IMR-90 (cell line): ENCODE measurements around the gene PAX5. TPM values are rescaled to one million over a fixed set of nuclear protein-coding genes. Genes with fewer than 3 reads are reported as not detected.

Experiments
- ATAC-seq: fragments of 200-7000 bp; cut with Tn5 transposase; 2 replicates; pipeline ENCODE4 v1.9.1; 2020; ENCODE audit warnings: low read depth, mild to moderate bottlenecking, moderate library complexity
- BruUV-seq: library from RNA; stranded (reverse); fragments of 400-500 nt; replicated peaks from 2 replicates; lab custom pipeline; 2021; lab: Mats Ljungman, UMichigan
- CTCF ChIA-PET: fragments of 300-600 bp; formaldehyde crosslinking; extraction: SDS; loops from one replicate; lab custom pipeline; 2021; ENCODE audit warnings: antibody characterized with exemption; lab: Yijun Ruan, JAX
- POLR2A ChIA-PET: fragments of 300-600 bp; sonication (Branson Sonifier 250); formaldehyde crosslinking; loops from one replicate; lab custom pipeline; 2022; ENCODE audit warnings: antibody characterized with exemption; ENCODE audit not compliant: unreplicated experiment; lab: Charles Lee
- DNase-seq: peaks from one replicate; pipeline ENCODE4 v3.0.0; 2013
- H2AFZ ChIP-seq: replicated peaks from 2 replicates; pipeline ENCODE3; 2013; ENCODE audit warnings: low read length, mild to moderate bottlenecking; ENCODE audit not compliant: poor library complexity
- H2AK5ac ChIP-seq: 2 replicates; pipeline ENCODE4 v1.6.1; 2013; ENCODE audit warnings: low read depth, low read length, inconsistent platforms
- H2AK9ac ChIP-seq: replicated peaks from 2 replicates; pipeline ENCODE3; 2013; ENCODE audit warnings: mild to moderate bottlenecking, low read depth, low read length, moderate library complexity; ENCODE audit not compliant: poor library complexity
- H2BK120ac ChIP-seq: 2 replicates; pipeline ENCODE4 v1.6.1; 2013; ENCODE audit warnings: low read depth, low read length, inconsistent platforms
- H2BK15ac ChIP-seq: 3 replicates; pipeline ENCODE4 v1.6.1; 2013; ENCODE audit warnings: low read depth, low read length, inconsistent platforms
- H2BK20ac ChIP-seq: 2 replicates; pipeline ENCODE4 v1.6.1; 2013; ENCODE audit warnings: low read depth, mild to moderate bottlenecking, inconsistent platforms, low read length, moderate library complexity
- H2BK5ac ChIP-seq: 2 replicates; pipeline ENCODE4 v1.6.1; 2013; ENCODE audit warnings: mild to moderate bottlenecking, low read depth, low read length, inconsistent platforms; ENCODE audit not compliant: poor library complexity, severe bottlenecking
- H3K14ac ChIP-seq: replicated peaks from 2 replicates; pipeline ENCODE4 v1.6.1; 2013; ENCODE audit warnings: low read depth, low read length, inconsistent platforms
- H3K18ac ChIP-seq: 2 replicates; pipeline ENCODE4 v1.6.1; 2013; ENCODE audit warnings: low read depth, low read length, control low read depth
- H3K23ac ChIP-seq: 2 replicates; pipeline ENCODE4 v1.6.1; 2013; ENCODE audit warnings: low read depth, low read length, inconsistent platforms
- H3K27ac ChIP-seq: 2 replicates; pipeline ENCODE4 v1.5.1; 2013; ENCODE audit warnings: mild to moderate bottlenecking, control low read depth, low read length; ENCODE audit not compliant: insufficient read depth
- H3K27me3 ChIP-seq: 2 replicates; pipeline ENCODE4 v1.6.1; 2013; ENCODE audit warnings: low read length; ENCODE audit not compliant: control insufficient read depth, insufficient read depth
- H3K36me3 ChIP-seq: 2 replicates; pipeline ENCODE4 v1.6.1; 2013; ENCODE audit warnings: low read length, mixed read lengths; ENCODE audit not compliant: control insufficient read depth, insufficient read depth
- H3K4ac ChIP-seq: 2 replicates; pipeline ENCODE4 v1.6.1; 2013; ENCODE audit warnings: low read depth, low read length, inconsistent platforms
- H3K4me1 ChIP-seq: 2 replicates; pipeline ENCODE4 v1.6.1; 2013; ENCODE audit warnings: low read length, mixed read lengths; ENCODE audit not compliant: control insufficient read depth, insufficient read depth
- H3K4me2 ChIP-seq: 2 replicates; pipeline ENCODE4 v1.6.1; 2013; ENCODE audit warnings: low read depth, mild to moderate bottlenecking, control low read depth, low read length, moderate library complexity
- H3K4me3 ChIP-seq: 2 replicates; pipeline ENCODE4 v1.5.1; 2013; ENCODE audit warnings: low read depth, mild to moderate bottlenecking, control low read depth, low read length, moderate library complexity; ENCODE audit not compliant: insufficient read depth
- H3K56ac ChIP-seq: 2 replicates; pipeline ENCODE4 v1.6.1; 2013; ENCODE audit warnings: low read length, inconsistent platforms; ENCODE audit not compliant: insufficient read depth; ENCODE audit errors: extremely low read depth
- H3K79me1 ChIP-seq, 2 experiments: 2 replicates each; pipeline ENCODE4 v1.6.1; 2013; ENCODE audit warnings: low read length in 2 of 2, inconsistent platforms in 1 of 2, low read depth in 1 of 2
- H3K9ac ChIP-seq: 2 replicates; pipeline ENCODE4 v1.6.1; 2013; ENCODE audit warnings: low read depth, low read length, control low read depth
- H3K9me1 ChIP-seq: 2 replicates; pipeline ENCODE4 v1.6.1; 2013; ENCODE audit warnings: low read length, inconsistent platforms; ENCODE audit not compliant: insufficient read depth
- H3K9me3 ChIP-seq: 2 replicates; pipeline ENCODE4 v1.6.1; 2013; ENCODE audit warnings: low read length; ENCODE audit not compliant: control insufficient read depth, insufficient read depth
- H4K20me1 ChIP-seq: 2 replicates; pipeline ENCODE4 v1.6.1; 2013; ENCODE audit warnings: low read length, inconsistent platforms; ENCODE audit not compliant: insufficient read depth
- H4K5ac ChIP-seq: 2 replicates; pipeline ENCODE4 v1.6.1; 2013; ENCODE audit warnings: mild to moderate bottlenecking, low read depth, low read length, control low read depth
- H4K8ac ChIP-seq, 2 experiments: 2 replicates each; pipeline ENCODE4 v1.6.1; 2013; ENCODE audit warnings: low read depth in 2 of 2, low read length in 2 of 2, control low read depth in 1 of 2, inconsistent platforms in 1 of 2
- H4K91ac ChIP-seq: 2 replicates; pipeline ENCODE4 v1.6.1; 2013; ENCODE audit warnings: low read depth, low read length, inconsistent platforms; ENCODE audit not compliant: insufficient read depth
- BHLHE40 ChIP-seq: fragments of 150-350 bp; IDR thresholded peaks from 2 replicates; pipeline ENCODE4 v1.6.1; 2016; ENCODE audit warnings: mild to moderate bottlenecking, low read depth, low read length
- CEBPB ChIP-seq: IDR thresholded peaks from 2 replicates; pipeline ENCODE4 v1.6.1; 2012; ENCODE audit warnings: low read depth, low read length, improper control_type of control experiment
- CHD1 ChIP-seq: IDR thresholded peaks from 2 replicates; pipeline ENCODE4 v1.6.1; 2012; ENCODE audit warnings: low read depth, low read length, improper control_type of control experiment
- FOS ChIP-seq: fragments of 150-350 bp; IDR thresholded peaks from 2 replicates; pipeline ENCODE4 v1.6.1; 2016; ENCODE audit warnings: low read depth, low read length
- MAFK ChIP-seq: IDR thresholded peaks from 2 replicates; pipeline ENCODE4 v1.6.1; 2012; ENCODE audit warnings: low read depth, low read length, improper control_type of control experiment
- MAZ ChIP-seq: IDR thresholded peaks from 2 replicates; pipeline ENCODE4 v1.6.1; 2012; ENCODE audit warnings: low read depth, mild to moderate bottlenecking, low read length, improper control_type of control experiment, moderate library complexity, borderline replicate concordance
- MXI1 ChIP-seq: IDR thresholded peaks from 2 replicates; pipeline ENCODE4 v1.6.1; 2012; ENCODE audit warnings: low read depth, mild to moderate bottlenecking, low read length, moderate library complexity, borderline replicate concordance
- NFE2L2 ChIP-seq: fragments of 150-350 bp; IDR thresholded peaks from 2 replicates; pipeline ENCODE4 v1.6.1; 2016; ENCODE audit warnings: low read depth, mild to moderate bottlenecking, low read length
- POLR2A ChIP-seq: IDR thresholded peaks from 2 replicates; pipeline ENCODE4 v1.6.1; 2012; ENCODE audit warnings: mild to moderate bottlenecking, low read depth, low read length
- RAD21 ChIP-seq: IDR thresholded peaks from 2 replicates; pipeline ENCODE4 v1.6.1; 2012; ENCODE audit warnings: low read length, improper control_type of control experiment
- RCOR1 ChIP-seq: IDR thresholded peaks from 2 replicates; pipeline ENCODE4 v1.6.1; 2012; ENCODE audit warnings: mild to moderate bottlenecking, low read length, improper control_type of control experiment; ENCODE audit not compliant: insufficient replicate concordance
- RFX5 ChIP-seq: IDR thresholded peaks from 2 replicates; pipeline ENCODE4 v1.8.0; 2012; ENCODE audit warnings: low read depth, mild to moderate bottlenecking, low read length, moderate library complexity
- SMC3 ChIP-seq: fragments of 150-350 bp; IDR thresholded peaks from 2 replicates; pipeline ENCODE4 v1.6.1; 2016; ENCODE audit warnings: low read depth, mild to moderate bottlenecking, antibody characterized with exemption, low read length, moderate library complexity
- WGBS, 2 experiments: methylation state at CpG; one replicate each; pipeline versions ENCODE4 v1.1.5 to v1.1.7; 2013; ENCODE audit warnings: missing lambda C conversion rate in 2 of 2; ENCODE audit not compliant: insufficient read length in 1 of 2; ENCODE audit errors: extremely low coverage in 2 of 2; 5-methylcytosine and 5-hydroxymethylcytosine counted together
- dilution Hi-C: fragments of 300-500 bp; cut with HindIII; formaldehyde crosslinking; loops from one replicate; pipeline ENCODE4 v1.14.3; 2018; ENCODE audit warnings: low sequenced_read_pairs; ENCODE audit not compliant: unreplicated experiment
- in situ Hi-C: fragments of 300-500 bp; cut with MboI; formaldehyde crosslinking; loops from 3 replicates; pipeline ENCODE4 v1.14.3; 2019; ENCODE audit warnings: low sequenced_read_pairs, inconsistent platforms, mixed read lengths
- intact Hi-C: fragments of 100-400 bp; cut with micrococcal nuclease; formaldehyde crosslinking; loops from 2 replicates; pipeline ENCODE4 v1.10.0; 2022
- polyA plus RNA-seq, 3 experiments: library from polyadenylated mRNA; depleted of rRNA; stranded (reverse); fragments of >200 nt; gene quantifications; 2 replicates each; pipeline ENCODE4 v1.2.3, GENCODE V29; 2012; ENCODE audit warnings: low replicate concordance in 1 of 3
- total RNA-seq: library from RNA; depleted of rRNA; stranded (reverse); fragments of >200 nt; gene quantifications from 2 replicates; pipeline ENCODE4 v1.2.3, GENCODE V29; 2012
- TF ChIP-seq, protein P1 (sequence below): fragments of 150-350 bp; IDR thresholded peaks from 2 replicates; pipeline ENCODE4 v1.6.1; 2016; ENCODE audit warnings: low read depth, mild to moderate bottlenecking, low read length, moderate library complexity, borderline replicate concordance
- TF ChIP-seq, protein P2 (sequence below): fragments of 150-350 bp; IDR thresholded peaks from 2 replicates; pipeline ENCODE4 v1.6.1; 2017; ENCODE audit warnings: mild to moderate bottlenecking, antibody characterized with exemption, low read length, low read depth
- TF ChIP-seq, protein P3 (sequence below): conservative IDR thresholded peaks from 2 replicates; pipeline ENCODE4 v1.5.1; 2012; ENCODE audit warnings: mild to moderate bottlenecking, low read depth, low read length, improper control_type of control experiment

Gene PAX5
- total and polyA plus RNA-seq, 2 of the 4 experiments (the other 2 are of a cell fraction): not detected

DNA sequence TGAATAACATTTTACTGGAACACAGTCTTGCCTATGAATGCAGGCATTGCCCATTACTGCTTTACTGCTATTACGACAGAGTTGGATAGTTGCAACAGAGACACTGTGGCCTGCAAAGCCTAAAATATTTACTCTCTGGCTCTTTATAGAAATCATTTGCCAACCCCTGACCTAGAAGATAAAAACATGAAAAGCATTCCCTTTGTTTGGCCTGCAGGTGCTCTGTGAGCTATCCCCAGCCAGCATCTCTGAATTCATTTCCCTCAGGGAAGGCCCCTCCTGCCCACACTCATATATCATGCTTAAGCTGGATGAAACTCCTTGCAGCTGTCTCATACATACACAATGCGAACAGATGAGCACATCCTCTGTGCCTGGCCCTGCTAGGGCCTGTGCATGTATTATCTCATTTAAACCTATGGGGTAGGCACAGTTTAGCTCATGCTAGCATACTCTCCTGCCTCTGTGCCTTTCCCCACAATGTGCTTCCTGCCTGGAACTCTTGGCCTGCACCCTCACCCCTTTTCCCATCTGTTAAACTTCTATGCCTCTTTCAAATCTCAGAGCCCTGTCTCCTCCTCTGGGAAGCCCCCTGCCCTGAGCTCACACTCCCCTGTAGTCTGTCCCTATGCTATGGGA lies 193.1 kb downstream of the PAX5 start:
- in situ Hi-C loops: no loop called here
- CTCF ChIA-PET: no interaction called here
- BruUV-seq: no TSS peak

More for the DNA sequence above, 193.1 kb downstream of the PAX5 start:
- Histone ChIP-seq H3K14ac (no peak overlapping the region), H3K18ac (no peak overlapping the region), H4K91ac (no peak overlapping the region), H2AK5ac (no peak overlapping the region), H4K5ac (no peak overlapping the region), H3K9me1 (peaks cover 3% of the 10 kb centered on the region; the same call in 1 of the 2 replicates), H4K8ac (no peak overlapping the region), H3K36me3 (no peaks in the 10 kb centered on the region), H2AFZ (no peak overlapping the region), H3K4me1 (no peaks in the 10 kb centered on the region), H3K56ac (no peak overlapping the region), H2BK20ac (no peak overlapping the region), H3K4me3 (no peak overlapping the region), H3K9ac (no peak overlapping the region), H3K23ac (no peak overlapping the region), H3K79me1 (no peaks in the 10 kb centered on the region), H3K27me3 (peaks cover 52% of the 10 kb centered on the region), H3K4ac (no peak overlapping the region), H4K20me1 (no peaks in the 10 kb centered on the region), H2BK5ac (no peak overlapping the region), H2AK9ac (no peak overlapping the region), H3K9me3 (no peaks in the 10 kb centered on the region), H3K27ac (no peak overlapping the region), H3K4me2 (no peak overlapping the region), H2BK120ac (no peak overlapping the region), H2BK15ac (no peak overlapping the region)
- ATAC-seq: no peak; the same call in 1 of the 2 replicates
- DNase-seq: no peak
- intact Hi-C loops: no loop called here
- TF ChIP-seq RCOR1 (no peak), MXI1 (no peak), FOS (no peak), MAZ (no peak), NFE2L2 (no peak), CHD1 (no peak), POLR2A (no peak), SMC3 (no peak), RFX5 (no peak), MAFK (no peak), BHLHE40 (no peak), CEBPB (no peak), RAD21 (no peak)
- TF ChIP-seq, protein P1, sequence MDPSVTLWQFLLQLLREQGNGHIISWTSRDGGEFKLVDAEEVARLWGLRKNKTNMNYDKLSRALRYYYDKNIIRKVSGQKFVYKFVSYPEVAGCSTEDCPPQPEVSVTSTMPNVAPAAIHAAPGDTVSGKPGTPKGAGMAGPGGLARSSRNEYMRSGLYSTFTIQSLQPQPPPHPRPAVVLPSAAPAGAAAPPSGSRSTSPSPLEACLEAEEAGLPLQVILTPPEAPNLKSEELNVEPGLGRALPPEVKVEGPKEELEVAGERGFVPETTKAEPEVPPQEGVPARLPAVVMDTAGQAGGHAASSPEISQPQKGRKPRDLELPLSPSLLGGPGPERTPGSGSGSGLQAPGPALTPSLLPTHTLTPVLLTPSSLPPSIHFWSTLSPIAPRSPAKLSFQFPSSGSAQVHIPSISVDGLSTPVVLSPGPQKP: no peak
- TF ChIP-seq, protein P2, sequence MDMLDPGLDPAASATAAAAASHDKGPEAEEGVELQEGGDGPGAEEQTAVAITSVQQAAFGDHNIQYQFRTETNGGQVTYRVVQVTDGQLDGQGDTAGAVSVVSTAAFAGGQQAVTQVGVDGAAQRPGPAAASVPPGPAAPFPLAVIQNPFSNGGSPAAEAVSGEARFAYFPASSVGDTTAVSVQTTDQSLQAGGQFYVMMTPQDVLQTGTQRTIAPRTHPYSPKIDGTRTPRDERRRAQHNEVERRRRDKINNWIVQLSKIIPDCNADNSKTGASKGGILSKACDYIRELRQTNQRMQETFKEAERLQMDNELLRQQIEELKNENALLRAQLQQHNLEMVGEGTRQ: no peak
- TF ChIP-seq, protein P3, sequence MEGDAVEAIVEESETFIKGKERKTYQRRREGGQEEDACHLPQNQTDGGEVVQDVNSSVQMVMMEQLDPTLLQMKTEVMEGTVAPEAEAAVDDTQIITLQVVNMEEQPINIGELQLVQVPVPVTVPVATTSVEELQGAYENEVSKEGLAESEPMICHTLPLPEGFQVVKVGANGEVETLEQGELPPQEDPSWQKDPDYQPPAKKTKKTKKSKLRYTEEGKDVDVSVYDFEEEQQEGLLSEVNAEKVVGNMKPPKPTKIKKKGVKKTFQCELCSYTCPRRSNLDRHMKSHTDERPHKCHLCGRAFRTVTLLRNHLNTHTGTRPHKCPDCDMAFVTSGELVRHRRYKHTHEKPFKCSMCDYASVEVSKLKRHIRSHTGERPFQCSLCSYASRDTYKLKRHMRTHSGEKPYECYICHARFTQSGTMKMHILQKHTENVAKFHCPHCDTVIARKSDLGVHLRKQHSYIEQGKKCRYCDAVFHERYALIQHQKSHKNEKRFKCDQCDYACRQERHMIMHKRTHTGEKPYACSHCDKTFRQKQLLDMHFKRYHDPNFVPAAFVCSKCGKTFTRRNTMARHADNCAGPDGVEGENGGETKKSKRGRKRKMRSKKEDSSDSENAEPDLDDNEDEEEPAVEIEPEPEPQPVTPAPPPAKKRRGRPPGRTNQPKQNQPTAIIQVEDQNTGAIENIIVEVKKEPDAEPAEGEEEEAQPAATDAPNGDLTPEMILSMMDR: no peak
- POLR2A ChIA-PET: no interaction called here
- 60% methylated on average over 1 of the region's 2 CpGs; no CpG with 5 or more reads in 1 of the 2 experiments for WGBS, 2 experiments
- dilution Hi-C loops: no loop called here
